Endothelial cell of umbilical vein (primary cell): ENCODE measurements around the gene MFAP2. TPM values are rescaled to one million over a fixed set of nuclear protein-coding genes. Genes with fewer than 3 reads are reported as not detected.

Experiments used
- BruUV-seq: library from RNA; stranded (reverse); fragments of 400-500 nt; replicated peaks from 2 replicates; lab custom pipeline; 2021; lab: Mats Ljungman, UMichigan
- CTCF ChIA-PET: fragments of 300-600, 350-600 bp; sonication (Branson Sonifier 250); formaldehyde crosslinking; loops from one replicate; lab custom pipeline; 2021; ENCODE audit warnings: antibody characterized with exemption, inconsistent platforms; lab: Charles Lee
- POLR2A ChIA-PET: fragments of 300-600, 350-600 bp; sonication (Branson Sonifier 250); formaldehyde crosslinking; loops from one replicate; lab custom pipeline; 2021; ENCODE audit warnings: antibody characterized with exemption, inconsistent platforms; lab: Charles Lee
- DNase-seq: peaks from one replicate; pipeline ENCODE4 v3.0.0-alpha.2; 2011; ENCODE audit warnings: low read depth, low spot score
- FAIRE-seq: peaks from 2 replicates; lab custom pipeline; 2011; peaks lifted over from hg19 to GRCh38; lab: Jason Lieb, UNC
- H2AFZ ChIP-seq: 2 replicates; pipeline ENCODE4 v1.6.0; 2012; ENCODE audit warnings: low read depth, low read length, control low read depth, inconsistent platforms
- H3K27ac ChIP-seq: 2 replicates; pipeline ENCODE4 v1.5.1; 2011; ENCODE audit warnings: low read depth, mild to moderate bottlenecking, control low read depth, low read length, moderate library complexity; ENCODE audit not compliant: insufficient read depth
- H3K27me3 ChIP-seq, 2 experiments: 2 replicates each; pipeline versions ENCODE4 v1.6.0 to v1.6.1; 2011; ENCODE audit warnings: low read length in 2 of 2, mixed read lengths in 1 of 2; ENCODE audit not compliant: control insufficient read depth in 2 of 2, insufficient read depth in 2 of 2
- H3K36me3 ChIP-seq, 2 experiments: 2 replicates in 1 of 2; 3 replicates in 1 of 2; pipeline ENCODE4 v1.5.1; 2011; ENCODE audit warnings: low read length in 2 of 2, mild to moderate bottlenecking in 1 of 2, moderate library complexity in 1 of 2; ENCODE audit not compliant: control insufficient read depth in 2 of 2, insufficient read depth in 2 of 2; ENCODE audit errors: extremely low read depth in 1 of 2
- H3K4me1 ChIP-seq: 3 replicates; pipeline ENCODE4 v1.5.1; 2011; ENCODE audit warnings: mild to moderate bottlenecking, low read length; ENCODE audit not compliant: control insufficient read depth, insufficient read depth; ENCODE audit errors: extremely low read depth
- H3K4me2 ChIP-seq: 2 replicates; pipeline ENCODE4 v1.6.1; 2011; ENCODE audit warnings: low read length, control low read depth, mixed read lengths; ENCODE audit not compliant: insufficient read depth
- H3K4me3 ChIP-seq, 3 experiments: fragments of 200-600 bp in 1 of 3; sonication (generic), shearing (Covaris generic) in 1 of 3; replicated peaks in 1 of 3; 2 replicates each; pipeline ENCODE4 v1.5.1; 2011 to 2016; ENCODE audit warnings: control low read depth in 3 of 3, low read length in 3 of 3, mild to moderate bottlenecking in 2 of 3, inconsistent platforms in 1 of 3, low read depth in 1 of 3, moderate library complexity in 1 of 3; ENCODE audit not compliant: insufficient read depth in 1 of 3
- H3K79me2 ChIP-seq: 2 replicates; pipeline ENCODE4 v1.6.0; 2012; ENCODE audit warnings: low read length, inconsistent platforms; ENCODE audit not compliant: control insufficient read depth, insufficient read depth
- H3K9ac ChIP-seq: replicated peaks from 2 replicates; pipeline ENCODE3; 2011; ENCODE audit warnings: low read length, control low read depth; ENCODE audit not compliant: insufficient read depth; ENCODE audit errors: extremely low read depth
- H3K9me1 ChIP-seq: replicated peaks from 3 replicates; pipeline ENCODE4 v1.6.0; 2011; ENCODE audit warnings: mild to moderate bottlenecking, low read length; ENCODE audit not compliant: control insufficient read depth, insufficient read depth; ENCODE audit errors: extremely low read depth
- H3K9me3 ChIP-seq: replicated peaks from 2 replicates; pipeline ENCODE4 v1.5.1; 2012; ENCODE audit warnings: low read length, inconsistent platforms; ENCODE audit not compliant: control insufficient read depth, insufficient read depth
- H4K20me1 ChIP-seq: replicated peaks from 2 replicates; pipeline ENCODE3; 2011; ENCODE audit warnings: mild to moderate bottlenecking, low read length; ENCODE audit not compliant: control insufficient read depth, insufficient read depth; ENCODE audit errors: extremely low read depth
- CTCF ChIP-seq, 2 donors: IDR thresholded peaks; 1 replicate in 1 of 2; 2 replicates in 1 of 2; pipeline ENCODE4 v1.5.1; 2011; ENCODE audit warnings: low read length in 2 of 2, mild to moderate bottlenecking in 2 of 2, moderate library complexity in 2 of 2, control low read depth in 1 of 2, inconsistent platforms in 1 of 2, low read depth in 1 of 2; ENCODE audit not compliant: insufficient read depth in 1 of 2; ENCODE audit errors: extremely low read depth in 1 of 2
- EZH2 ChIP-seq: IDR thresholded peaks from 2 replicates; pipeline ENCODE4 v1.6.1; 2012; ENCODE audit warnings: borderline replicate concordance, low read depth, mild to moderate bottlenecking, moderate library complexity, low read length, inconsistent platforms; ENCODE audit not compliant: severe bottlenecking
- FOS ChIP-seq: IDR thresholded peaks from 2 replicates; pipeline ENCODE4 v1.6.1; 2011; ENCODE audit warnings: mild to moderate bottlenecking, low read length, moderate library complexity, borderline replicate concordance; ENCODE audit not compliant: insufficient read depth
- GATA2 ChIP-seq: IDR thresholded peaks from 2 replicates; pipeline ENCODE4 v1.7.0; 2011; ENCODE audit warnings: low read depth, mild to moderate bottlenecking, moderate library complexity, mixed read lengths, low read length; ENCODE audit not compliant: insufficient read length, insufficient read depth
- JUN ChIP-seq: IDR thresholded peaks from 2 replicates; pipeline ENCODE4 v1.6.1; 2011; ENCODE audit warnings: borderline replicate concordance, low read depth; ENCODE audit not compliant: insufficient read length, insufficient read depth
- MAX ChIP-seq: IDR thresholded peaks from 2 replicates; pipeline ENCODE4 v1.6.1; 2011; ENCODE audit not compliant: insufficient read depth, insufficient read length
- MYC ChIP-seq: IDR thresholded peaks from one replicate; pipeline ENCODE4 v1.6.1; 2011; ENCODE audit warnings: mild to moderate bottlenecking, low read depth, low read length
- POLR2A ChIP-seq: IDR thresholded peaks from 2 replicates; pipeline ENCODE4 v1.6.1; 2012; ENCODE audit warnings: low read depth, mild to moderate bottlenecking, control low read depth, low read length
- POLR2AphosphoS5 ChIP-seq: IDR thresholded peaks from 2 replicates; pipeline ENCODE4 v1.6.1; 2012; ENCODE audit warnings: low read depth, mild to moderate bottlenecking, control low read depth, low read length, moderate library complexity; ENCODE audit not compliant: insufficient read depth
- dilution Hi-C: fragments of 300-500 bp; cut with MboI; formaldehyde crosslinking; loops from one replicate; pipeline ENCODE4 v1.15.0; 2019; ENCODE audit warnings: low sequenced_read_pairs; ENCODE audit not compliant: extremely low pct_ligation_motif_present
- intact Hi-C: fragments of 100-400 bp; cut with micrococcal nuclease; formaldehyde crosslinking; loops from one replicate; pipeline ENCODE4 v1.10.0; 2022
- polyA plus RNA-seq, 4 experiments: library from polyadenylated mRNA; depleted of rRNA in 3 of 4; stranded (reverse) in 3 of 4; unstranded in 1 of 4; fragments of >200 nt; gene quantifications; 2 replicates each; pipeline versions ENCODE4 v1.2.1 to v1.2.3, GENCODE V29; 2011 to 2012; ENCODE audit warnings: missing spikeins in 1 of 4
- total RNA-seq: library from RNA; stranded (reverse); gene quantifications from 2 replicates; pipeline ENCODE4 v1.2.3, GENCODE V29; 2021

MFAP2 gene
- total and polyA plus RNA-seq, 2 donors (not counting 3 experiments of a cell fraction or from before 2014, with no cell fraction given) = 37.9 to 138 TPM

GRCh38 chr1:17027403-17027802 lies 47.0 kb upstream of the MFAP2 start:
- Histone ChIP-seq H3K79me2 (no peaks in the 10 kb centered on the region), H3K9me1 (no peaks in the 10 kb centered on the region), H3K4me3 (no peak overlapping the region), H3K4me1 (no peaks in the 10 kb centered on the region), H3K27ac (no peak overlapping the region), H3K36me3 (peaks cover 18 to 26% of the 10 kb centered on the region in 2 experiments), H4K20me1 (no peaks in the 10 kb centered on the region), H2AFZ (no peak overlapping the region), H3K9ac (no peak overlapping the region), H3K9me3 (no peaks in the 10 kb centered on the region), H3K27me3 (no peaks in the 10 kb centered on the region), H3K4me2 (no peak overlapping the region)
- ChIA-PET CTCF (interaction anchor here (1.0 kb wide), 1 partner anchor 67 kb away, joined by 4 read pairs; no protein-coding TSS in a partner anchor), POLR2A (no interaction called here)
- dilution Hi-C loops (no loop called here), intact Hi-C loops (no loop called here)
- no peak for TF ChIP-seq MAX
- no peak for TF ChIP-seq MYC
- no peak for TF ChIP-seq JUN
- TF ChIP-seq POLR2AphosphoS5 = no peak
- FAIRE-seq (no peak), DNase-seq (no peak)
- BruUV-seq = no TSS peak

GRCh38 chr1:17024721-17025120 lies 44.3 kb upstream of the MFAP2 start:
- POLR2A ChIA-PET = no interaction called here
- no peak for FAIRE-seq
- dilution Hi-C loops = no loop called here

More at GRCh38 chr1:17024721-17025120, 44.3 kb upstream of the MFAP2 start:
- no peaks in the 10 kb centered on the region for H3K9me1 ChIP-seq
- no peak for TF ChIP-seq EZH2
- no peak for TF ChIP-seq JUN
- no peak for TF ChIP-seq FOS
- TF ChIP-seq POLR2AphosphoS5 = no peak
- TF ChIP-seq MAX = no peak
- TF ChIP-seq POLR2A = no peak
- no peak for TF ChIP-seq MYC
- no peak for TF ChIP-seq CTCF (IDR thresholded peaks at IDR 0.05; ENCODE audit: extremely low read depth in 1 of 2, insufficient read depth in 1 of 2, low read depth in 1 of 2, low read length in 2 of 2)
- TF ChIP-seq GATA2 = no peak
- no peak overlapping the region for H3K9ac ChIP-seq
- no peaks in the 10 kb centered on the region for H3K79me2 ChIP-seq
- H3K4me3 ChIP-seq = no peak overlapping the region
- no peak overlapping the region for H3K4me2 ChIP-seq
- no peaks in the 10 kb centered on the region for H3K27me3 ChIP-seq
- peaks cover 24 to 45% of the 10 kb centered on the region in 2 experiments for H3K36me3 ChIP-seq
- H3K4me1 ChIP-seq = no peaks in the 10 kb centered on the region
- no TSS peak for BruUV-seq
- no peaks in the 10 kb centered on the region for H3K9me3 ChIP-seq
- CTCF ChIA-PET = no interaction called here
- intact Hi-C loops = no loop called here
- no peaks in the 10 kb centered on the region for H4K20me1 ChIP-seq
- no peak for DNase-seq
- H2AFZ ChIP-seq = no peak overlapping the region
- H3K27ac ChIP-seq = no peak overlapping the region
